ENCODE measurements around the gene ATP6AP1. TPM values are rescaled to one million over a fixed set of nuclear protein-coding genes. Genes with fewer than 3 reads are reported as not detected.
A peak's percentile ranks its signal among the peaks of the same experiment; 100 is the strongest.

The ATP6AP1 gene
- total and polyA plus RNA-seq, 2 of the 13 experiments (the other 11 are each of a cell fraction or from before 2014, with no cell fraction given) = 56.7 to 110 TPM

GRCh38 chrX:154411981-154412340 is 16.5 kb upstream of the ATP6AP1 start (continued):
- TF ChIP-seq ARID4A (CRISPR knock-in tag; IDR thresholded peaks at IDR 0.05; ENCODE audit: borderline replicate concordance) = 0 out of 2 replicates have a peak, but pooled peaks have one; percentile 17
- TF ChIP-seq KLF11 (CRISPR knock-in tag; IDR thresholded peaks at IDR 0.05) = no peak
- TF ChIP-seq ZNF687 (CRISPR knock-in tag; IDR thresholded peaks at IDR 0.05) = peak; percentile 8; the same call in 1 of the 2 replicates
- TF ChIP-seq ZBED4 (CRISPR knock-in tag; IDR thresholded peaks at IDR 0.05; ENCODE audit: borderline replicate concordance) = no peak
- TF ChIP-seq TRIM22 (IDR thresholded peaks at IDR 0.05) = no peak
- TF ChIP-seq NR1H2 (CRISPR knock-in tag; IDR thresholded peaks at IDR 0.05; ENCODE audit: borderline replicate concordance, low read depth) = no peak
- TF ChIP-seq TBX3 (IDR thresholded peaks at IDR 0.05; ENCODE audit: borderline replicate concordance) = no peak
- TF ChIP-seq SIN3A (IDR thresholded peaks at IDR 0.05; ENCODE audit: borderline replicate concordance, low read depth, low read length) = peak; percentile 23; the same call in 1 of the 2 replicates
- no peak for TF ChIP-seq ZNF224 (CRISPR knock-in tag; IDR thresholded peaks at IDR 0.05)
- TF ChIP-seq KLF6 (CRISPR knock-in tag; IDR thresholded peaks at IDR 0.05) = 0 out of 2 replicates have a peak, but pooled peaks have one; percentile 18
- no peak for TF ChIP-seq ZSCAN25 (CRISPR knock-in tag; IDR thresholded peaks at IDR 0.05)
- peak in 1 of 2 experiments; percentile 68; a peak in 2 of 4 replicates for TF ChIP-seq POLR2A (IDR thresholded peaks at IDR 0.05; ENCODE audit: insufficient read depth in 1 of 2, low read depth in 2 of 2, low read length in 2 of 2)
- peak; percentile 5 for TF ChIP-seq AGO2 (optimal IDR thresholded peaks at IDR 0.05; ENCODE audit: low read depth, low read length)
- no peak for TF ChIP-seq FOXA3 (CRISPR knock-in tag; IDR thresholded peaks at IDR 0.05)
